ENCODE data around the gene NUTM2D. TPM values are rescaled to one million over a fixed set of nuclear protein-coding genes. Genes with fewer than 3 reads are reported as not detected.
A peak's percentile ranks its signal among the peaks of the same experiment; 100 is the strongest.
"Not testable (repeated sequence)": the region's sequence is repeated elsewhere in the genome, so short reads cannot be mapped to it uniquely, and the experiment has no call there.

Gene NUTM2D
- polyA plus RNA-seq, 1 donor (not counting 4 experiments of a cell fraction or from before 2014, with no cell fraction given), result 2.5 TPM

GRCh38 chr10:87332687-87333086 lies 24.9 kb upstream of the NUTM2D start:
- H3K79me2 ChIP-seq (ENCODE audit: control insufficient read depth, insufficient read depth, low read length); DNase-seq (ENCODE audit: low read depth, low spot score); H4K20me1 ChIP-seq (ENCODE audit: control insufficient read depth, extremely low read depth, insufficient read depth, low read length); FAIRE-seq; dilution Hi-C loops (cut with MboI; ENCODE audit: extremely low pct_ligation_motif_present, low sequenced_read_pairs); H3K9me1 ChIP-seq (ENCODE audit: control insufficient read depth, extremely low read depth, insufficient read depth, low read length); H3K4me1 ChIP-seq (ENCODE audit: control insufficient read depth, extremely low read depth, insufficient read depth, low read length); H3K27me3 ChIP-seq (ENCODE audit: control insufficient read depth, extremely low read depth, insufficient read depth, low read length); H3K36me3 ChIP-seq (ENCODE audit: control insufficient read depth in 2 of 2, extremely low read depth in 1 of 2, insufficient read depth in 2 of 2, low read length in 2 of 2); H3K4me2 ChIP-seq (ENCODE audit: control insufficient read depth, extremely low read depth, insufficient read depth, low read depth, low read length); H3K4me3 ChIP-seq (ENCODE audit: control insufficient read depth in 2 of 3, extremely low read depth in 1 of 3, insufficient read depth in 2 of 3, low read depth in 1 of 3, low read length in 3 of 3); H3K9me3 ChIP-seq (ENCODE audit: control insufficient read depth, low read depth, low read length); H3K9ac ChIP-seq (ENCODE audit: control insufficient read depth, extremely low read depth, insufficient read depth, low read length); H3K27ac ChIP-seq (ENCODE audit: control insufficient read depth, insufficient read depth, low read length); H2AFZ ChIP-seq (ENCODE audit: control insufficient read depth, low read length): not testable (repeated sequence)

GRCh38 chr10:87340411-87340810 lies 17.1 kb upstream of the NUTM2D start:
- H3K4me1 ChIP-seq (ENCODE audit: control insufficient read depth, extremely low read depth, insufficient read depth, low read length); H3K27ac ChIP-seq (ENCODE audit: control insufficient read depth, insufficient read depth, low read length); H4K20me1 ChIP-seq (ENCODE audit: control insufficient read depth, extremely low read depth, insufficient read depth, low read length); FAIRE-seq; H3K4me3 ChIP-seq (ENCODE audit: control insufficient read depth in 2 of 3, extremely low read depth in 1 of 3, insufficient read depth in 2 of 3, low read depth in 1 of 3, low read length in 3 of 3); DNase-seq (ENCODE audit: low read depth, low spot score); H3K9me1 ChIP-seq (ENCODE audit: control insufficient read depth, extremely low read depth, insufficient read depth, low read length); H3K9ac ChIP-seq (ENCODE audit: control insufficient read depth, extremely low read depth, insufficient read depth, low read length); H3K36me3 ChIP-seq (ENCODE audit: control insufficient read depth in 2 of 2, extremely low read depth in 1 of 2, insufficient read depth in 2 of 2, low read length in 2 of 2); H3K27me3 ChIP-seq (ENCODE audit: control insufficient read depth, extremely low read depth, insufficient read depth, low read length); H3K9me3 ChIP-seq (ENCODE audit: control insufficient read depth, low read depth, low read length); dilution Hi-C loops (cut with MboI; ENCODE audit: extremely low pct_ligation_motif_present, low sequenced_read_pairs); H2AFZ ChIP-seq (ENCODE audit: control insufficient read depth, low read length): not testable (repeated sequence)
- peak overlapping the region; percentile 27 for H3K4me2 ChIP-seq (ENCODE audit: control insufficient read depth, extremely low read depth, insufficient read depth, low read depth, low read length)
- peaks cover 25% of the 10 kb centered on the region for H3K79me2 ChIP-seq (ENCODE audit: control insufficient read depth, insufficient read depth, low read length)

GRCh38 chr10:87341546-87342142 lies 15.9 kb upstream of the NUTM2D start:
- H3K27ac ChIP-seq (ENCODE audit: control insufficient read depth, insufficient read depth, low read length); FAIRE-seq; DNase-seq (ENCODE audit: low read depth, low spot score); H3K36me3 ChIP-seq (ENCODE audit: control insufficient read depth in 2 of 2, extremely low read depth in 1 of 2, insufficient read depth in 2 of 2, low read length in 2 of 2); H2AFZ ChIP-seq (ENCODE audit: control insufficient read depth, low read length); H4K20me1 ChIP-seq (ENCODE audit: control insufficient read depth, extremely low read depth, insufficient read depth, low read length); H3K9me1 ChIP-seq (ENCODE audit: control insufficient read depth, extremely low read depth, insufficient read depth, low read length); dilution Hi-C loops (cut with MboI; ENCODE audit: extremely low pct_ligation_motif_present, low sequenced_read_pairs); H3K9me3 ChIP-seq (ENCODE audit: control insufficient read depth, low read depth, low read length); H3K27me3 ChIP-seq (ENCODE audit: control insufficient read depth, extremely low read depth, insufficient read depth, low read length); H3K4me2 ChIP-seq (ENCODE audit: control insufficient read depth, extremely low read depth, insufficient read depth, low read depth, low read length); H3K4me1 ChIP-seq (ENCODE audit: control insufficient read depth, extremely low read depth, insufficient read depth, low read length); H3K9ac ChIP-seq (ENCODE audit: control insufficient read depth, extremely low read depth, insufficient read depth, low read length): not testable (repeated sequence)
- Histone ChIP-seq H3K4me3 (ENCODE audit: control insufficient read depth in 2 of 3, extremely low read depth in 1 of 3, insufficient read depth in 2 of 3, low read depth in 1 of 3, low read length in 3 of 3) (peak overlapping the region in 1 of 3 experiments; percentile 50), H3K79me2 (ENCODE audit: control insufficient read depth, insufficient read depth, low read length) (peaks cover 24% of the 10 kb centered on the region)

- Histone ChIP-seq H3K9ac (ENCODE audit: control insufficient read depth, extremely low read depth, insufficient read depth, low read length) (peak overlapping the region; percentile 63), H3K79me2 (ENCODE audit: control insufficient read depth, insufficient read depth, low read length) (peaks cover 22% of the 10 kb centered on the region), H3K27ac (ENCODE audit: control insufficient read depth, insufficient read depth, low read length) (peak overlapping the region; percentile 56), H3K4me3 (ENCODE audit: control insufficient read depth in 2 of 3, extremely low read depth in 1 of 3, insufficient read depth in 2 of 3, low read depth in 1 of 3, low read length in 3 of 3) (peak overlapping the region in 2 of 3 experiments; percentile 50 to 54), H2AFZ (ENCODE audit: control insufficient read depth, low read length) (peak overlapping the region; percentile 30)
- FAIRE-seq; H3K4me1 ChIP-seq (ENCODE audit: control insufficient read depth, extremely low read depth, insufficient read depth, low read length); H3K36me3 ChIP-seq (ENCODE audit: control insufficient read depth in 2 of 2, extremely low read depth in 1 of 2, insufficient read depth in 2 of 2, low read length in 2 of 2); H3K9me1 ChIP-seq (ENCODE audit: control insufficient read depth, extremely low read depth, insufficient read depth, low read length); dilution Hi-C loops (cut with MboI; ENCODE audit: extremely low pct_ligation_motif_present, low sequenced_read_pairs); H3K9me3 ChIP-seq (ENCODE audit: control insufficient read depth, low read depth, low read length); H3K4me2 ChIP-seq (ENCODE audit: control insufficient read depth, extremely low read depth, insufficient read depth, low read depth, low read length); H4K20me1 ChIP-seq (ENCODE audit: control insufficient read depth, extremely low read depth, insufficient read depth, low read length); H3K27me3 ChIP-seq (ENCODE audit: control insufficient read depth, extremely low read depth, insufficient read depth, low read length): not testable (repeated sequence)
- peak; percentile 7 for DNase-seq (ENCODE audit: low read depth, low spot score)
Measured at GRCh38 chr10:87342249-87342710, 15.3 kb upstream of the NUTM2D start.

All from keratinocyte (primary cell).